ENCODE measurements around the gene ARHGAP24.
A peak's percentile ranks its signal among the peaks of the same experiment; 100 is the strongest.

The ARHGAP24 gene

DNA sequence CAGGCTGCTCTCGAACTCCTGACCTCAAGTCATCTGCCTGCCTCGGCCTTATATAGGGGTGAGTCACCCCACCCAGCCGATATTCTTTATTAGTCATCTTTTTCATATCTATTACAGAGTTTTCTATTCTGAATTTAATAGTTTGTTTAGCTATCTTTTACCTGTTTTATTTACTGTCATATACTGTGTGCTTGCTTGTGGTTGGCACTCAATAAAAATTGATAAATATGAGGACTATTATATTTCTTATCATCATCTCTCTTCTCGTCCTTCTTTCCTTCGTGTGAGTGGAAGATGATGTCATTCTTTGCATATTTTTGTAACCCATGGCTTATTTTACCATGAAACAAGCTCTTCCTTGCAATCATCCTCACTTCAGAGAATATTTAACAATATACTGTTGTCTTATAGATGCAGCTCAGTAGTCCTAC lies 265.5 kb downstream of the ARHGAP24 start:
- DNase-seq (ENCODE audit: low spot score), result no peak

DNA sequence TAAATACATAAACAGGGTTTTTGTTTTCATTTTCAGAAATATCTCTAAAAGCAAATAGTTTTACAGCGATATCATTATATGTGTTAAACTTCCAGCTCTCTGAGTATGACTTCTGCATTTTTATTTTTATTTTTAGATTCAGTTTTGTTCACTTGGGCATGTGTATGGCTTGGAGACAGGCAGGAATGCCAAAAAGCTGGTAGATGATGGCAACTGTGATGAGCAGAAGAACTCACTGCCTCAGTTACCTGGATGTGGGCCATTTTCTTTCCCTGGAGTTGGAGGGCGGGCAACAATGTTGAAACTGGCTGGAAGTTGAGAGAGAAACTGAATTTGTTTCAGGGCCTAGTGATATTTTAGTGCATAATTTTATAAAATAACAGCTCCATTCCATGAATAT lies 266.4 kb downstream of the ARHGAP24 start:
- DNase-seq (ENCODE audit: low spot score), result no peak

DNA sequence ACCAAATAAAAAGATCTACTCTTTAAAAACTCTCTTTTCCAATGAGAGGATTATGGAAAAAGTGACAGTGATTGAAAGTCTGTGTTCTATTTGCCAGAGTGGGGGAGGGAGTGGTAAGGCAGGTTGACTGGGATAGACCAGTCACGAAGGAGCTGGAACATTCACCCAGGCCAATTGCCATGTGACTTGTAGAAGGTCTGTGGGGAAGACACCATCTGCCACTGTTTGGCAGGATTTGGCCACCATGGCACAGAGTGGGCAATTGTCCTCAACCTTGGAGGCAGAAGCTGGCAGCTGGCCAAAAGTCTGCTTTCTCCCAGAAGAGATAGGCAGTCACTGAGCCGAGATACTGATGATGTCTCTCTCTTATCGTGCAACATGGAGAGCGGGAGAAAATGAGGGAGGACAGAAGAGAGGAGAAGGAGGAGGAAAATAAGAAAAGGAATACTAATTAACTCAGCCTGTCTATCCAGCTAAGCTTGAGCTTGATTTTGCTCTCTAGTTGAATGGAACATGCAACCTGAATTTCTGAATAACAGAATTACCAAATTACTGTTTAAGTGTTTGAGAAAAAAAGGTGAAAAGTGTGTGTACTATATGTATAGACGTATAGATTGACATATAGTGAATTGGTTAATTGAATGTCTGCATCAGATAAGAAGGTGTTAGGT lies 267.1 kb downstream of the ARHGAP24 start:
- no peak for DNase-seq (ENCODE audit: low spot score)

DNA sequence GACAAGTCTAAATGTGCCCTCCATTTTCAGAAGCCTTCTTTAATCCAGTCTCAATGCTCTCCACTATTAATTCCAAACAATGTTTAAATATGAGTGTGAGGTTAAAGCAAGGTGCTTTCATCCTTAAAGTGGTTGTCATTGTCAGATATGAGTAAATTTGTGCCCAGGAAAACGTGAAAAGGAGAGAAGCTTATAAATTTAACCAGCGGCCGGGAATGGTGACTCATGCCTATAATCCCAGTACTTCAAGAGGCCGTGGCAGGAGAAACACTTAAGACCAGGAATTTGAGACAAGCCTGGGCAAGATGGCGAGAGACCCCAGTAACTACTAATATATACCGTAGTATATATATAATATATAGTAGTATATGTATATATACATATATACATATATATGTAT lies 270.0 kb downstream of the ARHGAP24 start:
- no peak for DNase-seq (ENCODE audit: low spot score)

DNA sequence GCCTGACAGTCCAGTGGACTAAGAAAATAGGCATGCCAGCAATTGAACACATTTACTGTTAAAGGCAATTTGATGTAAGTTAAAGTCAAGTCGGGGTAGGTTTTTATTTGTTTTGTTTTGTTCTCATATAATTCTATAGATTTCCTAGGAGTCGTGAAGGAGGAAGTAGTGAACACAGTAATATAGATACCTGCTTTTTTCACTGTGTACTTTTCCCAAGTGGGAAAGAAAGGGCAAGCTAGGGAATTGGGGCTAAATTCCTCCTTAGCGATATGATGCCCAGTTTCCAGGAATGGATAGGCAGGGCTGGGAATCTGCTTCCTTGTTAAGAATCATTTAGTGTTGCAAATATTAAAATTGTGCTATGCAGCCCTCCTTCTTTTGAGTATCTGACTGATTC lies 271.0 kb downstream of the ARHGAP24 start:
- no peak for DNase-seq (ENCODE audit: low spot score)

DNA sequence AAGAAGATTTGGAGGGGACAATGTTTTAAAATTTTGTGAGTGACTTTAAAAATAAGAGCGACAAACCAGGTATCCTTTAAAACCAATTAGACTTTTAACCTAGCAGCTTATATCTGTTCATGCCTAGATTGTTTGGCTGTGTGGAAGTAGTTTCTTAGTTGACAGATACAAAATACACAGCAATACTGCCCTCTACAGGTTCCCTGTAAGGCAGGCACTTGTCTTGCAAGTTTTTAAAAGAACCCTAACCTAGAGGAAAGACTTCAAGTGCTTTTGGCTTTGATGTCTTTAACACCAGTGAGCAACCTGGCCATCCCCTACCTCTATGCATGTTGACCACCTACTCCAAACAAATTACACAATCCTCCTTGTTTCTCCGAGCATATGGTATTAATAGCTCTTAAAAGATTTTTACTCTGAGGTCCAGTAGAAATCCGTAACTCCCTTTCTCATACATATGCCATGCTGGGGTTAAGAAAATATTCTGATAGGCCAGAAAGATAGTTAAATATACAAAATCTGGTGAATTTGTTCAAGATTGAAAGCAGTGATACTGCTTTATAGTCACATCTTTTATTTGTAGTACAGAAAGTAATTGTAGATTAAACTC lies 273.0 kb downstream of the ARHGAP24 start:
- peak; percentile 88 for DNase-seq (ENCODE audit: low spot score)

DNA sequence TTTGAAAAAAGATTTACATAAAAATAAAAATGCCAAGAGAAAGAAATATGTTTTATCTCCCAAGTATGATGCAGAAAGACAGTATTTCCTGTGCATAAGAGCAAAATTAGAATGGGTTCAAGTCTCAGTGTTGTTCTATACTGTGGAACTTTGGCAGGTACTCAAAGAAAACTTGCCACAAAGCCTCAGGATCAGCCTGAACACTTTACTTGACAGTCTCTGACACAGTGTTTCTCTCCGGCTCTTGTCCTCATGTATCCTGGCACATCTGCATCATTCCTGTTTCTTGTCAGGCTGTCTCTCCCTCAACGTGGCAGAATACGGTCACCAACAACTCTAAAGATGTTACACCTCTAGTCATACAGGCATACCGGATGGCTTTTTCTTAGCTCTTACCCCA lies 273.7 kb downstream of the ARHGAP24 start:
- DNase-seq (ENCODE audit: low spot score), result no peak

DNA sequence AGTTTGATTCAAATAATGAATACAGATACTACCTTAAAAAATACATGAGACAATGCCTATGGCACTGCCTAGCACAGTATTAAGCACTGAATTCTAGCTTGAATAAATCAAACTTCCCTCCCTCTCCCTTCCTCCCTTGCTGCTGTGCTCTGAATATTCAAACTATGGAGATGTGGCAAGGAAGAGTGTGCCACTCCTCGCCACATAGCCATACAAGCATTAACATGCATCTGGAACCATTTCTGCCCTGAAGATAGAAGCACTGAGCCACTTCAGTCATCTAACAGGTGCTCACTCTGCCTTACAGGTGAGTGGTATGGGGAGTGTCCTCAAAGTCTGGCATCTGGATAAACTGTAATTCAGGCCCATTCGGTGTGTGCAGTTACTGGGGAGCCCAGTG lies 276.9 kb downstream of the ARHGAP24 start:
- no peak for DNase-seq (ENCODE audit: low spot score)

DNA sequence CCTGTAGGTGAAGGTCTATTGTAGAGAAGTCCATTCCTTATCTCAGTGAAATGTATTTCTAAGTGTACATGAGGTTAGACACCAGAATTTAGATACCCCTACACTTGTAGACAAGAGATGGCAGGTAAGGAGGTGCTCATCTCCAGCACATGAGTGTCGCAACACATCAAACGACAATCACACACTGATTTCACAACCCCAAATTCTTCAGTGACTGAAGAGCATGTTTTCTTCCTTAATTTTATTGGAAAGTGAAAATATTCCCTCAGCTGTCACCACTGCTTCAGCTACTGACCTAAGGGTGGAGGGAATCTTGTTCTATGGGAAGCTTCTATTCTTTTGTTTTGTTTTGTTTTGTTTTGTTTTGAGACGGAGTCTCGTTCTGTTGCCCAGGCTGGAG lies 280.3 kb downstream of the ARHGAP24 start:
- no peak for DNase-seq (ENCODE audit: low spot score)

DNA sequence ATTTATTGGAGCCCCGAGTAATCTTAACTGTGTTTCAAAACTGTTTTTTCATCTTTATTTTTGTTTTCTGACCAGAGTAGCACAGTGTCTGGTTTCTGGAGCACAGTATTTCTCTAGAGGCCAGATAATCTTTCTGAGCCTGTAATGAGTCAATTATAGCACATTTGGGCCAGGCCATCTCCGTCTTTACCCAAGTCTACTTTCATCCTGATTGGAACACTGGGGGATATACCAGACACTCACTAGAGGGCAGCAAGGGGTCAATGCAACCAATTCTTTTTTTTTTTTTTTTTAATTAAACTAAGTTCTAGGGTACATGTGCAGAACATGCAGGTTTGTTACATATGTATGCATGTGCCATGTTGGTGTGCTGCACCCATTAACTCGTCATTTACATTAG lies 282.0 kb downstream of the ARHGAP24 start:
- peak; percentile 54 for DNase-seq (ENCODE audit: low spot score)

DNA sequence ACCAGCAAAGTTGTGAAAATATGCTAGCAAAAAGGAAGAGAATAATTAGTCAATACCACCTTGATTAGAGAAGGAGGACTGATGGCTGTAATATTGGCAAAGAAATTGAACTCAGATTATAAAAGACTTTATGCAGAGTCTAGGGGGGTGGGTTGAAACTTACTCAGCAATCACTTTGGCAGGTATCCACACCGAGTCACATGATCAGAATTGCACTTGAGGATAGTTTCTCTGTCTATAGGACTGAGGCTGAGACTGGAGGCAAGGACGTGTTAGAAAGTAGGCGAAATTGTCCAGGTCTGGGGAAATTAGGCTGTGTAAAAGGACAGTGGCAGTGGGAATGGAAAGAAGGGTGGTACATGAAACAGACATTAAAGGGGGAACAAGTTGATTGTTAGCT lies 284.4 kb downstream of the ARHGAP24 start:
- no peak for DNase-seq (ENCODE audit: low spot score)

DNA sequence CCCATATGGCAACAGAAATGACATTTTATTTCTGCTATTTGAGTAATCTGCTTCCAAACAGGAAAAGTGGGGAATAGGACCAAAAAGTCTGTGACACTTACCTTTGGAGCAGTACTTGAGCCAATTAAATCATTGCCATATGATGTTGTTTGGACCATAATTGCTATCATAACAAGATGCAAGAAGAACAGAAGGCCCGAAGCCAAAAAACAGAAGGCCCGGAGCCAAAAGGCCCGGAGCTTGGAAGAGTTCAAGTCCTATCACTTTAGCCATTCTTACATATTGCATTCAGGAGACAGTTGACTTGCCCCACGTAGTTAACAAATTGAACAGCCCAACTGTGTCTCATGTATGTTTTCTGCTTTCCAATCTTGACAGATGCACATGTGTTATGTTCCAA lies 285.6 kb downstream of the ARHGAP24 start:
- DNase-seq (ENCODE audit: low spot score), result no peak

DNA sequence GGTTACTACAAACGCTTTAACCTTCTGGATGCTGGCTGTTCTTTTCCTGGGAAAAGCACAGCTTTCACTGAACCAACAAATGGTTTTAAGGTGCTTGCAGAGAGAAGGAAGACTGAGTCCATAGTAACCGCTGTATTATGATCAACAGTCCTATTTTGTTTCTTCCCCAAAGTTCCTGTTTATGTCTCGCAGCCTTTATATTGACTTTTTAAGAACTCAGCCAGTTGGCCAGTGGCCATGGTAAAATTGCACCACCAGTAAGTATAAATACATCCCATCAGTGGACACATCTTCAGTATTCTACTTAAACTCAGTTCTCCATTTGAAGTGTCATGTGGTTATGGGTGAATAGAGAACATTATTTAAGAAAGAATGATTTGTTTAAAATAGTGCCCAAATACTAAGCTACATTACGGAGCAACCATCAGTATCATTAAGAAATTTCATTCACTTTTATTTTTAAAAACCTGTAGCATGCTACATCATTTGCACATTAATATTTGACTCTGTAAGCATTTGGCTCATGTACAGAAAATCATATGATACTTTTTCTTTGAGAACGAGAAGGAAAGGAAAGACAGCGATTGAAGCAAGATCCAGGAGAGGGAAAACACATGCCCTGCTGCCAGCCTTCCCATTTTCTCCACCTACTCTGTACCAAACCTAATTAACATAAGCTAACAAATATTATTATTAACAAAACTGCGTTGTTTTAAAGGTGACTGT lies 287.0 kb downstream of the ARHGAP24 start:
- DNase-seq (ENCODE audit: low spot score), result no peak

DNA sequence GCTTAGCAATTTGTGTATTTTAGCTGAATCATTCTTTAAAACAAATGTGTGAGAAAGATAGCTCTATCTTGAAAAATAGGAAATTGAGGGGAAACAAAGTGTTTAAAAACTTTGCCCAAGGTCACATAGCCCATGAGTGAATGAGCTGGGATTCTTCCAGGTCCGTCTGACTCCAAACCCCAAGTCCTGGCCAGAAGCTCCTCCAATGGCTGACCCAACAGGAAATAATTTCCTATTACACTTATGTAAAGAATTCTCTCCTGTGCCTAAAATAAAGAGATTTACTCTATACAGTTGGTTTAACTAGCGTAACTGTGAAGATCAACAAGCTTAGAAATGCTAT lies 287.6 kb downstream of the ARHGAP24 start:
- DNase-seq (ENCODE audit: low spot score), result no peak

DNA sequence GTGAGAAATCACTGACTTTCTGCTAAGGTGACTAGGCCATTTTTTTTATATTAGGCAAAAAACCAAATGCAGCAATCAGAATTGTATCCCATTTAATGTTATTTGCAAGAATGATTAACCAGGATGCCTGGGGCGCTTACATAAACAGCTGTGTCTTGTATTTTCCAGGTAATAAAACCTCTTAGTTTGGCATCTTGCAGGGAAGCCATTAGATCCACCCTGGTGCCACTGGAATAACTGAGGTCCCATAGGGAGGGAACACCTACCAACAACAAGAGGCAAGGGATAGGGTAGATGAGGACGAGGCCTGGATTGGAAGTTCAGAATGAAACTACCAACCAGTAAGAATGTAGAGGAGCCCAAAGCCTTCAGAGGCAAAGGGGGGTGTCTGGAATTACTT lies 288.3 kb downstream of the ARHGAP24 start:
- no peak for DNase-seq (ENCODE audit: low spot score)

DNA sequence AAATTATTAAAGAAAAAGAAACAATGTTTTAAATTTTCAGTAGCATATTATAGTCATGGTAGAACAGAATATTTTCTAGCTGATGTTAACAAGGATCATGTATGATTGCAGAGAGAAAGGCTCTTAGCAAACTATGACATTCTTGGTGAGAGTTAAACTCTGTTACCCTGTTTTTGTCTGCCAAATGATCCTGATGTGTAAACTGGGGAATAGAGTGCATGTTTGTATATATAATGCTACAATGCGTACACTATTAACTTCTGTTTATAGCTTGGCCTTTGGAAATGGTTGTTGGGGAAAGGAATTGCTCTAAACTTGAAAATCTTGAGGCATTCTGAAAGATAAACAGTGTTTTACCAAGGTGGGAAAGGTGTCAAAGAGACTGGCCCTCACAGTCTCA lies 292.7 kb downstream of the ARHGAP24 start:
- no peak for DNase-seq (ENCODE audit: low spot score)

DNA sequence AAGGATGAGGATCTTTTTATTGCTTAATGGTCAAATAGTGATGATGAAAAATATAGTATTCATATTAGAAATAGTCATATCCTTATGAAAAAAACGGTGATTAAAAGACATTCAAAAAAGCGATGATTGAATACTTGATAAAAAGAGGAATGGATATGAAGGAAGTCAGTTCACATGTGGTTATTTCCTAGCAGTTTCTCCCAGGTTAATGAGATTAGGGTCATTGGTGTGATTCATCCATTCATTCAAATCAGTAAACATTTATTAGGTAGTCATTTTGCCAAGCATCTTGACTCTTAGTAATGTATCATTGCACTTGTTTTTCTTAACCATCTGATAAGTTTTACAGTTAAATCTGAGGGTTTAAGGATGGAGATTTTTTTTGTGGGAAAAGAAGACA lies 294.1 kb downstream of the ARHGAP24 start:
- no peak for DNase-seq (ENCODE audit: low spot score)

DNA sequence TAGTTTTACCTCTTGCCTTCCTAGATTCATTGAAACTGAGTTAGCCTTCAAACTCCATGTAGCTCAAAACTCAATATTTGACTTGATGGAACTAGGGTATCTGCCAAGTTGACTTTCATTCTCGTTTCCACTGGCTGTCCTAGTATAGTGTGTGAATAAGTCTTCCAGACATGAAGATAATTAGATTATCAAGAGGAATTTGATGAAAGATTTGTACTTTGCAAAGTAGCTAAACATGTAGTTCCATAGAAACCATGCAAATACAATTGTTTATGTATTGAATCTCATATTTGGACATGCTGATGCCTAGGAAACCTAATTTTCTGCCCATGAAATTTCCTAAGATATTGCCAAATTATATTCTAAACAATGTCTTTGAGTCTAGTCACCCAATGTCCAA lies 297.5 kb downstream of the ARHGAP24 start:
- no peak for DNase-seq (ENCODE audit: low spot score)

DNA sequence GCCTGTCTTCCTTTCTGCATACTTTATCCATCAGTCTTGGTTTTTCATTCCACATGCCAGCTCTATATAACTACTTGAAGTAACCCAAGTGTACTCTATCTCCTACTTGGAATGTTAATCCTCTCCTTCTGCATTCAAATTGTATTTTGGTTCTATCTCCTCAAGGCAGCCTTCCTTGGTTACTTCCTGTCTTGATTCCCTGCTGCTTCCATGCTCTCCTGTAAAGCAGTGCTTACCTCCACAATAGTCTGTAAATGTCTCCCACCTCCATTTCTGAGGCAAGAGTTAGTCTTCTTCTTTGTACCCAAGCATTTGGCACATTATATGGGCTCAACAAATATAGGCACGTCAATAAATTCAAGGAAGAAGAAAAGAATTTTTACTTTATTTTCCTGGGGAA lies 298.4 kb downstream of the ARHGAP24 start:
- DNase-seq (ENCODE audit: low spot score), result no peak

DNA sequence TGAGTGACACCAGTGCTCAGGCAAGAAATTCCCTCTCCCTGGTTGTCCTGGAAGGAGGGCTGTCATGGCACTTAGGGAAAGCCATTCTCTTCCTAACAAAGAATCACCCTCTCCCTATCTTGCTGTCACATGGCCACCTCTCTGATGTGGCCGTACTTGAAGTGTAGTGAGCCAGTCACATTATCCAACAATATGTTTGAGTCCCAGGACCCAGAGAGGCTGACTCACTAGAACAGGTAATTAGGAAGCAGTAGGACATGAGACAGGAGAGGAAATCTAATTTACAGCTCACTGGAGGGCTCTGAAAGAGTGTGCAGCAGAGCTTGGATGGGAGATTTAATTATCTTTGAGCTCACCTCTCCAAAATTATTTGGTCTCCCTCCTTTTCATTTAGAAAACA lies 299.1 kb downstream of the ARHGAP24 start:
- DNase-seq (ENCODE audit: low spot score), result no peak

DNA sequence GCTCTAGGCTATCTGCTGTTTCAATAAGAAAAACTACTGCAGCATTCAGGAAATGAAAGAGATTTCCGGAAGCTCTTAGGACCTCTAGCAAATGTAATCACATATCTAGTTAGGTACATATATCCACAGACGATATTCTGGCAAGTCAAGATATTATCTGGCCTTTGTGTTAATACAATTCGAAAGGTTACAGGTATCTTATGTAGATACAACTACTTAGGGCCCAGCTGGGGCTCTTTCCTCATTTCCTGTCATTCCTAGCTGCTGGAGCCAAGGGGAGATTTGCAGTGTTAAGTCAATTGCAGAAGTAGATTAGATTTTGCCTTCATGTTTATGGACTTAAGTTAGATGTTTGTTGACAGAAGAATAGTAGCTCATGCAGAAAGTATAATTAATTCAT lies 299.5 kb downstream of the ARHGAP24 start:
- no peak for DNase-seq (ENCODE audit: low spot score)

DNA sequence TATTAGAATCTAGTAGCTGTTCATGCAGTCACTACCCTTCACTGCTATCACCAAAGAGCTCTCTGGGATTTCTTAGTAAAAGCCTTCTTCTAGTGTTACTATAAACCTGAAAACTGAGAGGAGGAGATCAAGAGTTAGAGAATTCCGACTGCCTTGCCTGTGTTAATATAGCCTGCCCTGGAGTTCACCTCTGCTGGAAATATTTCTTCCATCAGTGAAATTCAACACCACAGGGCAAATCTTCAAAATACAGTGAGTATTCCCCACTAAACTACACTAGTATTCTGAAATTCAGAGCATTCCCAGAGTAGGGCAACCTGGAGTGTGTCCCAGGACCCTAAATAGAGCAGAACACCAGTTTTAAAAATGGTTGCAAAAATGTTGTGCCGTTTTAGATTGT lies 301.1 kb downstream of the ARHGAP24 start:
- no peak for DNase-seq (ENCODE audit: low spot score)

DNA sequence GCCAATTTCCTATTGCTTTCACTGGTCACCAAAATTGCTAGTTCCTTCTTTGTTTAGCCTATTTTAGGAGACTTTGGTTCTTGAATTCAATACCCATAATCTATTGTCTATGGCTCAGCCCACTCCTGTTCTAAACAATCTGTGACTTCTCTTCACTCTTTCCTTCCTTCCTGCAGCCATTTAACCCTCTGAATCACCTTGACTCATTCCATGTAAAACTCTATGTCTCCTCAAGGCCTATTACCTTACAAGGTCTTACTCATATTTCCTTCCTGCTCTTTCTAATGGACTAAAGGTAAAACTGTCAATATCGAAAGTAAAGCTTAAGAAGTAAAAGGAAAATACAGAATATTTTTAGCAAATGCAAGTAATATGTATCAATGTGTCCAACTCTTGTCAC lies 301.6 kb downstream of the ARHGAP24 start:
- DNase-seq (ENCODE audit: low spot score), result no peak

All from NAMALWA (cell line).